ENCODE data around the gene ADAMTS2.

- TF ChIP-seq CTCF (IDR thresholded peaks at IDR 0.05) = no peak
- TF ChIP-seq POLR2A (IDR thresholded peaks at IDR 0.05) = no peak
These were observed 255.8 kb downstream of the ADAMTS2 start for GRCh38 chr5:179089502-179089901.
